DND-41 (cell line): ENCODE results near the gene METRN.

Source experiments
- ATAC-seq: fragments of 200-7000 bp; cut with Tn5 transposase; 3 replicates; pipeline ENCODE4 v1.9.1; 2021; ENCODE audit warnings: low read depth; ENCODE audit not compliant: insufficient read depth
- DNase-seq: peaks from one replicate; pipeline ENCODE4 v3.0.0-alpha.2; 2020
- H2AFZ ChIP-seq: 2 replicates; pipeline ENCODE4 v1.6.0; 2012; ENCODE audit warnings: low read depth, low read length
- H3K27ac ChIP-seq: 2 replicates; pipeline ENCODE4 v1.5.1; 2012; ENCODE audit warnings: low read length, inconsistent platforms
- H3K27me3 ChIP-seq: fragments of 200-600 bp; sonication (generic); 2 replicates; pipeline ENCODE4 v1.6.0; 2012; ENCODE audit warnings: low read length, mild to moderate bottlenecking, inconsistent platforms; ENCODE audit not compliant: insufficient read depth, poor library complexity
- H3K36me3 ChIP-seq: 2 replicates; pipeline ENCODE4 v1.5.1; 2012; ENCODE audit warnings: low read length, inconsistent platforms; ENCODE audit not compliant: insufficient read depth
- H3K4me1 ChIP-seq: 2 replicates; pipeline ENCODE4 v1.5.1; 2012; ENCODE audit warnings: mild to moderate bottlenecking, low read length; ENCODE audit not compliant: insufficient read depth
- H3K4me2 ChIP-seq: 2 replicates; pipeline ENCODE4 v1.6.0; 2012; ENCODE audit warnings: mild to moderate bottlenecking, moderate library complexity, low read length, inconsistent platforms; ENCODE audit not compliant: insufficient read depth
- H3K4me3 ChIP-seq, 2 experiments: fragments of 200-600 bp in 1 of 2; shearing (Covaris generic) in 1 of 2; 2 replicates each; pipeline ENCODE4 v1.5.1; 2012 to 2016; ENCODE audit warnings: inconsistent platforms in 2 of 2, low read length in 2 of 2, mild to moderate bottlenecking in 2 of 2, low read depth in 1 of 2, moderate library complexity in 1 of 2
- H3K79me2 ChIP-seq: 2 replicates; pipeline ENCODE4 v1.6.0; 2012; ENCODE audit warnings: low read length, inconsistent platforms; ENCODE audit not compliant: insufficient read depth
- H3K9ac ChIP-seq: 2 replicates; pipeline ENCODE4 v1.6.0; 2012; ENCODE audit warnings: low read depth, mild to moderate bottlenecking, inconsistent platforms, low read length, moderate library complexity
- H3K9me3 ChIP-seq: 2 replicates; pipeline ENCODE4 v1.5.1; 2012; ENCODE audit warnings: low read length, moderate library complexity, mild to moderate bottlenecking, inconsistent platforms; ENCODE audit not compliant: insufficient read depth, severe bottlenecking
- H4K20me1 ChIP-seq: 2 replicates; pipeline ENCODE4 v1.6.0; 2012; ENCODE audit warnings: low read length; ENCODE audit not compliant: insufficient read depth
- CTCF ChIP-seq: IDR thresholded peaks from 2 replicates; pipeline ENCODE4 v1.5.1; 2012; ENCODE audit warnings: borderline replicate concordance, low read length, moderate library complexity, mild to moderate bottlenecking; ENCODE audit not compliant: poor library complexity, severe bottlenecking; ENCODE audit errors: extremely low read depth
- EZH2 ChIP-seq: IDR thresholded peaks from 3 replicates; pipeline ENCODE4 v1.6.1; 2012; ENCODE audit warnings: borderline replicate concordance, low read depth, mild to moderate bottlenecking, moderate library complexity, low read length, inconsistent platforms; ENCODE audit not compliant: severe bottlenecking

Gene METRN

GRCh38 chr16:702341-702740 is 12.6 kb upstream of the METRN start:
- Histone ChIP-seq H3K27ac (no peak overlapping the region), H4K20me1 (peaks cover 5% of the 10 kb centered on the region), H3K36me3 (no peaks in the 10 kb centered on the region), H3K9ac (no peak overlapping the region), H3K9me3 (no peaks in the 10 kb centered on the region), H3K79me2 (no peaks in the 10 kb centered on the region), H2AFZ (no peak overlapping the region), H3K4me3 (no peak overlapping the region), H3K4me2 (no peak overlapping the region), H3K4me1 (no peaks in the 10 kb centered on the region), H3K27me3 (no peaks in the 10 kb centered on the region)
- no peak for ATAC-seq
- DNase-seq: no peak
- TF ChIP-seq EZH2 (no peak), CTCF (no peak)

GRCh38 chr16:703406-703805 is 11.5 kb upstream of the METRN start:
- H3K9ac ChIP-seq: no peak overlapping the region
- no peak overlapping the region for H2AFZ ChIP-seq
- no peaks in the 10 kb centered on the region for H3K79me2 ChIP-seq
- H4K20me1 ChIP-seq: peaks cover 8% of the 10 kb centered on the region
- DNase-seq: no peak
- no peaks in the 10 kb centered on the region for H3K27me3 ChIP-seq
- H3K4me1 ChIP-seq: no peaks in the 10 kb centered on the region
- no peaks in the 10 kb centered on the region for H3K36me3 ChIP-seq
- no peak overlapping the region for H3K4me2 ChIP-seq
- H3K27ac ChIP-seq: no peak overlapping the region
- TF ChIP-seq CTCF (no peak), EZH2 (no peak)
- no peak for ATAC-seq
- H3K9me3 ChIP-seq: no peaks in the 10 kb centered on the region
- no peak overlapping the region for H3K4me3 ChIP-seq

- Histone ChIP-seq H3K9ac (no peak overlapping the region), H3K4me2 (no peak overlapping the region), H3K79me2 (no peaks in the 10 kb centered on the region), H3K27ac (no peak overlapping the region), H3K4me1 (no peaks in the 10 kb centered on the region), H3K4me3 (no peak overlapping the region), H3K36me3 (no peaks in the 10 kb centered on the region), H3K27me3 (no peaks in the 10 kb centered on the region), H2AFZ (no peak overlapping the region), H3K9me3 (no peaks in the 10 kb centered on the region), H4K20me1 (peaks cover 10% of the 10 kb centered on the region)
- ATAC-seq (no peak), DNase-seq (no peak)
- TF ChIP-seq CTCF: no peak
- no peak for TF ChIP-seq EZH2
These were observed 10.9 kb upstream of the METRN start for GRCh38 chr16:704047-704446.
